WTC11 (cell line): ENCODE results near the gene EXOSC5. TPM values are rescaled to one million over a fixed set of nuclear protein-coding genes. Genes with fewer than 3 reads are reported as not detected.

Experiments used
- ATAC-seq: fragments of 200-7000 bp; cut with Tn5 transposase; 2 replicates; pipeline ENCODE4 v1.10.0; 2021; ENCODE audit warnings: mild to moderate bottlenecking, moderate library complexity
- CTCF ChIA-PET: fragments of 300-600 bp; sonication (Branson Sonifier 250); formaldehyde crosslinking; loops from one replicate; lab custom pipeline; 2021; ENCODE audit warnings: antibody characterized with exemption; lab: Charles Lee
- POLR2A ChIA-PET: fragments of 350-600 bp; sonication (Branson Sonifier 250); formaldehyde crosslinking; loops from one replicate; lab custom pipeline; 2021; ENCODE audit warnings: antibody characterized with exemption; lab: Charles Lee
- DNase-seq: peaks from one replicate; pipeline ENCODE4 v3.0.0; 2021; ENCODE audit warnings: low spot score
- H3K27ac Mint-ChIP-seq: 2 replicates; pipeline ENCODE4 v1.8.0; 2021; ENCODE audit warnings: mixed read lengths
- H3K27me3 Mint-ChIP-seq: 2 replicates; pipeline ENCODE4 v1.8.0; 2021; ENCODE audit warnings: low read depth, mild to moderate bottlenecking, moderate library complexity, mixed read lengths
- H3K36me3 Mint-ChIP-seq: 2 replicates; pipeline ENCODE4 v1.8.0; 2021; ENCODE audit warnings: mixed read lengths
- H3K4me1 Mint-ChIP-seq: 2 replicates; pipeline ENCODE4 v1.8.0; 2022; ENCODE audit warnings: mixed read lengths
- H3K4me3 Mint-ChIP-seq: 2 replicates; pipeline ENCODE4 v1.8.0; 2021; ENCODE audit warnings: mild to moderate bottlenecking, moderate library complexity, mixed read lengths
- H3K9me3 Mint-ChIP-seq: 2 replicates; pipeline ENCODE4 v1.8.0; 2021; ENCODE audit warnings: mixed read lengths
- AR ChIP-seq: fragments of 250-450 bp; sonication (Bioruptor Pico); IDR thresholded peaks from 2 replicates; pipeline ENCODE4 v1.9.0; 2021; ENCODE audit warnings: mild to moderate bottlenecking
- ARID4B ChIP-seq: sonication (generic); formaldehyde crosslinking; IDR thresholded peaks from 2 replicates; pipeline ENCODE4 v1.8.0; 2023; ENCODE audit warnings: missing genetic modification reagents, mild to moderate bottlenecking, borderline replicate concordance
- CBFB ChIP-seq: sonication (generic); formaldehyde crosslinking; IDR thresholded peaks from 2 replicates; pipeline ENCODE4 v1.8.1; 2022; ENCODE audit warnings: mild to moderate bottlenecking, low read depth, missing genetic modification reagents
- HMGXB4 ChIP-seq: sonication (generic); formaldehyde crosslinking; IDR thresholded peaks from 2 replicates; pipeline ENCODE4 v1.8.1; 2023; ENCODE audit warnings: mild to moderate bottlenecking, moderate library complexity, missing genetic modification reagents
- JAZF1 ChIP-seq: fragments of 250-450 bp; sonication (Bioruptor Pico); IDR thresholded peaks from 2 replicates; pipeline ENCODE4 v1.9.0; 2021; ENCODE audit warnings: moderate library complexity, mild to moderate bottlenecking, inconsistent platforms
- MXD4 ChIP-seq: fragments of 250-450 bp; sonication (Bioruptor Pico); IDR thresholded peaks from 2 replicates; pipeline ENCODE4 v1.8.0; 2021; ENCODE audit warnings: mild to moderate bottlenecking, moderate library complexity, borderline replicate concordance
- NFATC4 ChIP-seq: fragments of 250-450 bp; sonication (Bioruptor Pico); IDR thresholded peaks from 2 replicates; pipeline ENCODE4 v1.9.0; 2021; ENCODE audit warnings: mild to moderate bottlenecking
- NR3C1 ChIP-seq: sonication (generic); formaldehyde crosslinking; conservative IDR thresholded peaks from 2 replicates; pipeline ENCODE4 v1.8.1; 2023; ENCODE audit warnings: low read depth, mild to moderate bottlenecking, missing genetic modification reagents
- RELA ChIP-seq: sonication (generic); formaldehyde crosslinking; IDR thresholded peaks from 2 replicates; pipeline ENCODE4 v1.8.1; 2022; ENCODE audit warnings: missing genetic modification reagents, mild to moderate bottlenecking, borderline replicate concordance
- SMAD3 ChIP-seq: sonication (generic); formaldehyde crosslinking; IDR thresholded peaks from 2 replicates; pipeline ENCODE4 v1.8.0; 2022; ENCODE audit warnings: missing genetic modification reagents, mild to moderate bottlenecking, borderline replicate concordance
- SMAD4 ChIP-seq: sonication (generic); formaldehyde crosslinking; IDR thresholded peaks from 2 replicates; pipeline ENCODE4 v1.8.0; 2022; ENCODE audit warnings: mild to moderate bottlenecking, missing genetic modification reagents
- SOX15 ChIP-seq: fragments of 250-450 bp; sonication (Bioruptor Pico); IDR thresholded peaks from 2 replicates; pipeline ENCODE4 v1.9.0; 2021; ENCODE audit warnings: mild to moderate bottlenecking
- TEAD4 ChIP-seq: sonication (generic); formaldehyde crosslinking; IDR thresholded peaks from 2 replicates; pipeline ENCODE4 v1.8.0; 2022; ENCODE audit warnings: mild to moderate bottlenecking, missing genetic modification reagents
- ZNF425 ChIP-seq: fragments of 250-450 bp; sonication (Bioruptor Pico); conservative IDR thresholded peaks from 2 replicates; pipeline ENCODE4 v1.9.0; 2021; ENCODE audit warnings: mild to moderate bottlenecking
- total RNA-seq: library from RNA; stranded (reverse); gene quantifications from 3 replicates; pipeline ENCODE4 v1.2.3, GENCODE V29; 2021

EXOSC5 gene
- total RNA-seq, 1 experiment from 2014 or later: 56.4 TPM

GRCh38 chr19:41373993-41374392 lies 23.2 kb downstream of the EXOSC5 start:
- Mint-ChIP-seq H3K9me3 (no peaks in the 10 kb centered on the region), H3K27me3 (peaks cover 14% of the 10 kb centered on the region), H3K4me3 (no peak overlapping the region), H3K36me3 (no peaks in the 10 kb centered on the region), H3K4me1 (peaks cover 17% of the 10 kb centered on the region), H3K27ac (peak overlapping the region; percentile 83)
- ChIA-PET POLR2A (no interaction called here), CTCF (interaction anchor here (1.0 to 6.2 kb wide), 2 partner anchors 9 to 21 kb away, joined by 4 to 45 read pairs; partner anchors contain the start of gene B9D2)
- ATAC-seq: no peak
- DNase-seq: no peak
- TF ChIP-seq ZNF425 (CRISPR knock-in tag) (no peak), ARID4B (CRISPR knock-in tag) (no peak)

- peaks cover 13% of the 10 kb centered on the region for H3K27me3 Mint-ChIP-seq
- CTCF ChIA-PET: interaction anchor here (0.8 to 1.0 kb wide), 2 partner anchors 19 to 31 kb away, joined by 3 to 4 read pairs; no protein-coding TSS in a partner anchor
- H3K27ac Mint-ChIP-seq: peak overlapping the region; percentile 93; the same call in 1 of the 2 replicates
- no peaks in the 10 kb centered on the region for H3K36me3 Mint-ChIP-seq
- TF ChIP-seq SMAD4 (CRISPR knock-in tag): no peak
- no peak for TF ChIP-seq HMGXB4
- no peak for DNase-seq
- no peak overlapping the region for H3K4me3 Mint-ChIP-seq
- POLR2A ChIA-PET: interaction anchor here (0.6 kb wide), 1 partner anchor 46 kb away, joined by 3 read pairs; no protein-coding TSS in a partner anchor
- ATAC-seq: no peak
- no peaks in the 10 kb centered on the region for H3K9me3 Mint-ChIP-seq
- peaks cover 10% of the 10 kb centered on the region for H3K4me1 Mint-ChIP-seq
Measured at GRCh38 chr19:41372501-41372900, 24.7 kb downstream of the EXOSC5 start.

GRCh38 chr19:41371541-41371940 lies 25.6 kb downstream of the EXOSC5 start:
- H3K4me3 Mint-ChIP-seq: no peak overlapping the region
- DNase-seq: no peak
- ChIA-PET CTCF (interaction anchor here (0.6 kb wide), 1 partner anchor 76 kb away, joined by 3 read pairs; no protein-coding TSS in a partner anchor), POLR2A (no interaction called here)
- H3K9me3 Mint-ChIP-seq: no peaks in the 10 kb centered on the region
- peaks cover 4% of the 10 kb centered on the region for H3K4me1 Mint-ChIP-seq
- peaks cover 3% of the 10 kb centered on the region; the same call in 1 of the 2 replicates for H3K27me3 Mint-ChIP-seq
- no peaks in the 10 kb centered on the region for H3K36me3 Mint-ChIP-seq
- ATAC-seq: no peak
- H3K27ac Mint-ChIP-seq: peak overlapping the region; percentile 29; the same call in 1 of the 2 replicates
- TF ChIP-seq AR (CRISPR knock-in tag): no peak
- no peak for TF ChIP-seq SMAD3
- no peak for TF ChIP-seq CBFB
- TF ChIP-seq NR3C1 (CRISPR knock-in tag): no peak
- TF ChIP-seq ARID4B (CRISPR knock-in tag): no peak
- TF ChIP-seq NFATC4 (CRISPR knock-in tag): no peak
- no peak for TF ChIP-seq RELA (CRISPR knock-in tag)
- TF ChIP-seq JAZF1: no peak
- no peak for TF ChIP-seq MXD4 (CRISPR knock-in tag)
- TF ChIP-seq TEAD4 (CRISPR knock-in tag): no peak
- no peak for TF ChIP-seq SOX15 (CRISPR knock-in tag)
